Activated naive CD8-positive, alpha-beta T cell treated with anti-CD3 and anti-CD28 coated beads, Interleukin-2, amount 50 U/mL, for 24 hours (primary cell): ENCODE measurements around the gene EDC3.
"Not testable (repeated sequence)": the region's sequence is repeated elsewhere in the genome, so short reads cannot be mapped to it uniquely, and the experiment has no call there.

ENCODE experiments used
- ATAC-seq: fragments of 150-1000 bp; cut with Tn5 transposase; one replicate; pipeline ENCODE4 v1.10.0; 2021
- DNase-seq: peaks from one replicate; pipeline ENCODE4 v3.0.0; 2021
- H3K27ac Mint-ChIP-seq: one replicate; pipeline ENCODE4 v1.8.0; 2021; ENCODE audit warnings: mild to moderate bottlenecking, mixed read lengths
- H3K27me3 Mint-ChIP-seq: one replicate; pipeline ENCODE4 v1.8.0; 2021; ENCODE audit warnings: mixed read lengths
- H3K36me3 Mint-ChIP-seq: one replicate; pipeline ENCODE4 v1.8.0; 2021; ENCODE audit warnings: low read depth, mixed read lengths
- H3K4me1 Mint-ChIP-seq: one replicate; pipeline ENCODE4 v1.8.0; 2021; ENCODE audit warnings: mixed read lengths
- H3K4me3 Mint-ChIP-seq: one replicate; pipeline ENCODE4 v1.8.0; 2021; ENCODE audit warnings: mild to moderate bottlenecking, moderate library complexity, mixed read lengths
- H3K9me3 Mint-ChIP-seq: one replicate; pipeline ENCODE4 v1.8.0; 2021; ENCODE audit warnings: mixed read lengths

Gene EDC3

GRCh38 chr15:74676801-74677200, 19.0 kb downstream of the EDC3 start:
- ATAC-seq, result no peak
- H3K4me3 Mint-ChIP-seq, result no peak overlapping the region
- H3K27me3 Mint-ChIP-seq, result no peaks in the 10 kb centered on the region
- peaks cover 7% of the 10 kb centered on the region for H3K4me1 Mint-ChIP-seq
- no peaks in the 10 kb centered on the region for H3K9me3 Mint-ChIP-seq
- no peak for DNase-seq
- H3K36me3 Mint-ChIP-seq, result peaks cover 17% of the 10 kb centered on the region
- no peak overlapping the region for H3K27ac Mint-ChIP-seq

GRCh38 chr15:74674161-74674560, 21.7 kb downstream of the EDC3 start:
- H3K27ac Mint-ChIP-seq, result no peak overlapping the region
- H3K4me3 Mint-ChIP-seq, result no peak overlapping the region
- ATAC-seq, result no peak
- peaks cover 29% of the 10 kb centered on the region for H3K36me3 Mint-ChIP-seq
- no peak for DNase-seq
- no peaks in the 10 kb centered on the region for H3K27me3 Mint-ChIP-seq
- H3K9me3 Mint-ChIP-seq, result no peaks in the 10 kb centered on the region
- peaks cover 7% of the 10 kb centered on the region for H3K4me1 Mint-ChIP-seq

GRCh38 chr15:74669627-74670026, 26.2 kb downstream of the EDC3 start:
- Mint-ChIP-seq H3K9me3 (no peaks in the 10 kb centered on the region), H3K27ac (no peak overlapping the region), H3K4me3 (no peak overlapping the region), H3K4me1 (no peaks in the 10 kb centered on the region), H3K36me3 (peaks cover 32% of the 10 kb centered on the region), H3K27me3 (no peaks in the 10 kb centered on the region)
- ATAC-seq (no peak), DNase-seq (no peak)

GRCh38 chr15:74667975-74668374, 27.8 kb downstream of the EDC3 start:
- H3K36me3 Mint-ChIP-seq, result peaks cover 23% of the 10 kb centered on the region
- no peak overlapping the region for H3K27ac Mint-ChIP-seq
- no peaks in the 10 kb centered on the region for H3K4me1 Mint-ChIP-seq
- no peaks in the 10 kb centered on the region for H3K9me3 Mint-ChIP-seq
- DNase-seq (no peak), ATAC-seq (no peak)
- H3K4me3 Mint-ChIP-seq, result no peak overlapping the region
- no peaks in the 10 kb centered on the region for H3K27me3 Mint-ChIP-seq

GRCh38 chr15:74664670-74665069, 31.2 kb downstream of the EDC3 start:
- DNase-seq (no peak), ATAC-seq (no peak)
- H3K36me3 Mint-ChIP-seq, result peaks cover 9% of the 10 kb centered on the region
- H3K27ac Mint-ChIP-seq, result no peak overlapping the region
- H3K4me3 Mint-ChIP-seq, result no peak overlapping the region
- H3K9me3 Mint-ChIP-seq, result no peaks in the 10 kb centered on the region
- peaks cover 3% of the 10 kb centered on the region for H3K4me1 Mint-ChIP-seq
- no peaks in the 10 kb centered on the region for H3K27me3 Mint-ChIP-seq

- Mint-ChIP-seq H3K4me1 (peaks cover 3% of the 10 kb centered on the region), H3K27ac (no peak overlapping the region), H3K9me3 (no peaks in the 10 kb centered on the region), H3K27me3 (no peaks in the 10 kb centered on the region), H3K4me3 (no peak overlapping the region), H3K36me3 (peaks cover 9% of the 10 kb centered on the region)
- no peak for ATAC-seq
- DNase-seq, result no peak
Observed at GRCh38 chr15:74664028-74664616, 31.7 kb downstream of the EDC3 start.

GRCh38 chr15:74663303-74664027, 32.4 kb downstream of the EDC3 start:
- Mint-ChIP-seq H3K36me3 (peaks cover 8% of the 10 kb centered on the region), H3K27ac (no peak overlapping the region), H3K9me3 (no peaks in the 10 kb centered on the region), H3K4me1 (peaks cover 3% of the 10 kb centered on the region), H3K27me3 (no peaks in the 10 kb centered on the region), H3K4me3 (no peak overlapping the region)
- DNase-seq, result no peak
- ATAC-seq, result no peak

- Mint-ChIP-seq H3K4me1 (peaks cover 3% of the 10 kb centered on the region), H3K36me3 (peaks cover 3% of the 10 kb centered on the region), H3K27ac (no peak overlapping the region), H3K27me3 (no peaks in the 10 kb centered on the region), H3K9me3 (no peaks in the 10 kb centered on the region), H3K4me3 (no peak overlapping the region)
- no peak for DNase-seq
- no peak for ATAC-seq
Observed at GRCh38 chr15:74662064-74662860, 33.6 kb downstream of the EDC3 start.

GRCh38 chr15:74661280-74661679, 34.5 kb downstream of the EDC3 start:
- not testable (repeated sequence) for H3K4me1 Mint-ChIP-seq, H3K27ac Mint-ChIP-seq, H3K9me3 Mint-ChIP-seq, DNase-seq, ATAC-seq, H3K4me3 Mint-ChIP-seq, H3K36me3 Mint-ChIP-seq, H3K27me3 Mint-ChIP-seq

- H3K27ac Mint-ChIP-seq, result no peak overlapping the region
- no peaks in the 10 kb centered on the region for H3K9me3 Mint-ChIP-seq
- H3K27me3 Mint-ChIP-seq, result no peaks in the 10 kb centered on the region
- H3K4me1 Mint-ChIP-seq, result peaks cover 22% of the 10 kb centered on the region
- no peak overlapping the region for H3K4me3 Mint-ChIP-seq
- no peak for DNase-seq
- no peak for ATAC-seq
- peaks cover 4% of the 10 kb centered on the region for H3K36me3 Mint-ChIP-seq
Observed at GRCh38 chr15:74657846-74658245, 38.0 kb downstream of the EDC3 start.

GRCh38 chr15:74656935-74657535, 38.8 kb downstream of the EDC3 start:
- Mint-ChIP-seq H3K27ac (no peak overlapping the region), H3K4me1 (peaks cover 19% of the 10 kb centered on the region), H3K9me3 (no peaks in the 10 kb centered on the region)

GRCh38 chr15:74655424-74655823, 40.4 kb downstream of the EDC3 start:
- H3K9me3 Mint-ChIP-seq, result no peaks in the 10 kb centered on the region
- peaks cover 19% of the 10 kb centered on the region for H3K4me1 Mint-ChIP-seq
- H3K4me3 Mint-ChIP-seq, result no peak overlapping the region

More at GRCh38 chr15:74656935-74657535, 38.8 kb downstream of the EDC3 start:
- H3K27me3 Mint-ChIP-seq, result no peaks in the 10 kb centered on the region
- ATAC-seq (no peak), DNase-seq (no peak)
- no peak overlapping the region for H3K4me3 Mint-ChIP-seq
- H3K36me3 Mint-ChIP-seq, result peaks cover 4% of the 10 kb centered on the region

GRCh38 chr15:74653426-74654102, 42.3 kb downstream of the EDC3 start:
- Mint-ChIP-seq H3K27me3 (no peaks in the 10 kb centered on the region), H3K4me3 (no peak overlapping the region), H3K9me3 (no peaks in the 10 kb centered on the region), H3K4me1 (peaks cover 19% of the 10 kb centered on the region), H3K27ac (no peak overlapping the region), H3K36me3 (peaks cover 6% of the 10 kb centered on the region)
- ATAC-seq (no peak), DNase-seq (no peak)

More at GRCh38 chr15:74655424-74655823, 40.4 kb downstream of the EDC3 start:
- no peak for DNase-seq
- H3K36me3 Mint-ChIP-seq, result peaks cover 2% of the 10 kb centered on the region
- ATAC-seq, result peak; percentile 61
- H3K27ac Mint-ChIP-seq, result no peak overlapping the region
- no peaks in the 10 kb centered on the region for H3K27me3 Mint-ChIP-seq

GRCh38 chr15:74651242-74651741, 44.5 kb downstream of the EDC3 start:
- Mint-ChIP-seq H3K27me3 (no peaks in the 10 kb centered on the region), H3K27ac (no peak overlapping the region), H3K4me1 (peaks cover 17% of the 10 kb centered on the region), H3K9me3 (no peaks in the 10 kb centered on the region), H3K4me3 (no peak overlapping the region), H3K36me3 (peaks cover 6% of the 10 kb centered on the region)
- no peak for DNase-seq
- ATAC-seq, result no peak
